PFSK-1 (cell line): ENCODE results near the gene PIGC.

Experiments used
- FOXP2 ChIP-seq: optimal IDR thresholded peaks from 2 replicates; pipeline ENCODE3; 2011; ENCODE audit warnings: borderline replicate concordance, control low read depth, inconsistent platforms; ENCODE audit not compliant: insufficient read depth; ENCODE audit errors: extremely low read length, extremely low read depth
- POLR2AphosphoS5 ChIP-seq: IDR thresholded peaks from 2 replicates; pipeline ENCODE4 v1.6.1; 2012; ENCODE audit warnings: low read depth, mild to moderate bottlenecking, control low read depth, low read length, moderate library complexity
- SIN3A ChIP-seq: IDR thresholded peaks from 2 replicates; pipeline ENCODE4 v1.6.1; 2012; ENCODE audit warnings: mild to moderate bottlenecking, low read length, moderate library complexity, borderline replicate concordance; ENCODE audit not compliant: insufficient read depth
- TAF1 ChIP-seq: IDR thresholded peaks from 2 replicates; pipeline ENCODE4 v1.6.1; 2012; ENCODE audit warnings: low read length, control low read depth, borderline replicate concordance; ENCODE audit not compliant: insufficient read depth
- TF ChIP-seq, protein P1 (sequence below), 2 experiments: IDR thresholded peaks; 2 replicates each; pipeline versions ENCODE4 v1.6.1 to v1.8.0; 2011 to 2012; ENCODE audit warnings: low read depth in 2 of 2, low read length in 2 of 2, control low read depth in 1 of 2, inconsistent platforms in 1 of 2, mild to moderate bottlenecking in 1 of 2, moderate library complexity in 1 of 2; ENCODE audit not compliant: insufficient read depth in 1 of 2

DNA sequence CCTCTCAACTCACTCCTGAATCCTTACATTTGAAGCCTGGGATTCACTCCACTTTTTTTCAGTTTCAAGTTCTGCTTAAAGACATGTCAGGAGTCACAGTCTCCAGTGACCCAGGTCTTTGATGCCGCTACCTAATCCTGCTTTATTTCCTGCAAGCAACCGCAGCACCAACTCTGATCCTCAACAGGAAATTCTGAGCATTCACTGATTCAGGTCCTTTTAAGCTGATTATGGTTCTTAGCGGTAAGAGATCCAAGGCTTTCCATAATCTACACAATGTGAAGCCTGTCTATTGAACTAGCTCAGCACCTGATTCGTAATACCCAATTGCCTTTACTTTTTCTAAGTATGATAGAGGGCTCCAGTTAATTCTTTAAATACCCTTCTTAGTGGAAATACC, 43.7 kb upstream of the PIGC start:
- TF ChIP-seq, protein P1, sequence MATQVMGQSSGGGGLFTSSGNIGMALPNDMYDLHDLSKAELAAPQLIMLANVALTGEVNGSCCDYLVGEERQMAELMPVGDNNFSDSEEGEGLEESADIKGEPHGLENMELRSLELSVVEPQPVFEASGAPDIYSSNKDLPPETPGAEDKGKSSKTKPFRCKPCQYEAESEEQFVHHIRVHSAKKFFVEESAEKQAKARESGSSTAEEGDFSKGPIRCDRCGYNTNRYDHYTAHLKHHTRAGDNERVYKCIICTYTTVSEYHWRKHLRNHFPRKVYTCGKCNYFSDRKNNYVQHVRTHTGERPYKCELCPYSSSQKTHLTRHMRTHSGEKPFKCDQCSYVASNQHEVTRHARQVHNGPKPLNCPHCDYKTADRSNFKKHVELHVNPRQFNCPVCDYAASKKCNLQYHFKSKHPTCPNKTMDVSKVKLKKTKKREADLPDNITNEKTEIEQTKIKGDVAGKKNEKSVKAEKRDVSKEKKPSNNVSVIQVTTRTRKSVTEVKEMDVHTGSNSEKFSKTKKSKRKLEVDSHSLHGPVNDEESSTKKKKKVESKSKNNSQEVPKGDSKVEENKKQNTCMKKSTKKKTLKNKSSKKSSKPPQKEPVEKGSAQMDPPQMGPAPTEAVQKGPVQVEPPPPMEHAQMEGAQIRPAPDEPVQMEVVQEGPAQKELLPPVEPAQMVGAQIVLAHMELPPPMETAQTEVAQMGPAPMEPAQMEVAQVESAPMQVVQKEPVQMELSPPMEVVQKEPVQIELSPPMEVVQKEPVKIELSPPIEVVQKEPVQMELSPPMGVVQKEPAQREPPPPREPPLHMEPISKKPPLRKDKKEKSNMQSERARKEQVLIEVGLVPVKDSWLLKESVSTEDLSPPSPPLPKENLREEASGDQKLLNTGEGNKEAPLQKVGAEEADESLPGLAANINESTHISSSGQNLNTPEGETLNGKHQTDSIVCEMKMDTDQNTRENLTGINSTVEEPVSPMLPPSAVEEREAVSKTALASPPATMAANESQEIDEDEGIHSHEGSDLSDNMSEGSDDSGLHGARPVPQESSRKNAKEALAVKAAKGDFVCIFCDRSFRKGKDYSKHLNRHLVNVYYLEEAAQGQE (IDR thresholded peaks at IDR 0.05; ENCODE audit: insufficient read depth in 1 of 2, low read depth in 2 of 2, low read length in 2 of 2) = no peak
- TF ChIP-seq POLR2AphosphoS5 = no peak
- no peak for TF ChIP-seq TAF1
- no peak for TF ChIP-seq SIN3A
- TF ChIP-seq FOXP2 = no peak
